H1 (cell line): ENCODE data around the gene MATN1.

Experiments
- ASH2L ChIP-seq: fragments of 200-600, 300-600 bp; sonication (generic); IDR thresholded peaks from one replicate; pipeline ENCODE4 v1.7.1; 2017; ENCODE audit warnings: low read length
- CBX5 ChIP-seq: fragments of 300-800, 300-1000 bp; sonication (generic); IDR thresholded peaks from 2 replicates; pipeline ENCODE4 v1.7.1; 2016; ENCODE audit warnings: antibody characterized with exemption, low read length, low read depth
- CBX8 ChIP-seq: fragments of 300-800, 300-1000 bp; sonication (generic); IDR thresholded peaks from 2 replicates; pipeline ENCODE4 v1.7.1; 2016; ENCODE audit warnings: low read depth, low read length, borderline replicate concordance
- CREB1 ChIP-seq: IDR thresholded peaks from 2 replicates; pipeline ENCODE4 v1.6.1; 2012; ENCODE audit warnings: inconsistent platforms
- CTCF ChIP-seq, 3 experiments: IDR thresholded peaks; 1 replicate in 2 of 3; 2 replicates in 1 of 3; pipeline versions ENCODE4 v1.5.1 to v1.6.1; 2011; ENCODE audit warnings: low read length in 3 of 3, mild to moderate bottlenecking in 3 of 3, inconsistent platforms in 2 of 3, low read depth in 1 of 3, moderate library complexity in 1 of 3; ENCODE audit not compliant: insufficient read depth in 1 of 3; ENCODE audit errors: control extremely low read depth in 1 of 3
- EP300 ChIP-seq, 2 experiments: IDR thresholded peaks; 1 replicate in 1 of 2; 2 replicates in 1 of 2; pipeline ENCODE4 v1.6.1; 2011 to 2012; ENCODE audit warnings: low read depth in 2 of 2, low read length in 2 of 2, mild to moderate bottlenecking in 2 of 2, borderline replicate concordance in 1 of 2, inconsistent platforms in 1 of 2, moderate library complexity in 1 of 2
- PHF8 ChIP-seq: fragments of 200-600 bp; sonication (generic); conservative IDR thresholded peaks from 2 replicates; pipeline ENCODE4 v1.7.1; 2012; ENCODE audit warnings: low read depth, mild to moderate bottlenecking, inconsistent platforms, low read length, moderate library complexity
- SIN3A ChIP-seq, 2 experiments: IDR thresholded peaks in 1 of 2; conservative IDR thresholded peaks in 1 of 2; 2 replicates each; pipeline ENCODE4 v1.6.1; 2011 to 2012; ENCODE audit warnings: low read length in 2 of 2, improper control_type of control experiment in 1 of 2, low read depth in 1 of 2, mild to moderate bottlenecking in 1 of 2
- SIRT6 ChIP-seq: IDR thresholded peaks from one replicate; pipeline ENCODE4 v1.7.1; 2012; ENCODE audit warnings: low read length, inconsistent platforms

- TF ChIP-seq ASH2L: no peak
- TF ChIP-seq CTCF (IDR thresholded peaks at IDR 0.05; ENCODE audit: control extremely low read depth in 1 of 3, insufficient read depth in 1 of 3, low read depth in 1 of 3, low read length in 3 of 3): no peak
- TF ChIP-seq CBX5: no peak
- TF ChIP-seq EP300 (IDR thresholded peaks at IDR 0.05; ENCODE audit: borderline replicate concordance in 1 of 2, low read depth in 2 of 2, low read length in 2 of 2): no peak
- TF ChIP-seq CREB1: no peak
- TF ChIP-seq PHF8: no peak
- no peak for TF ChIP-seq SIN3A (conservative IDR thresholded peaks at IDR 0.05 in 1 of 2, IDR thresholded peaks at IDR 0.05 in 1 of 2; ENCODE audit: low read depth in 1 of 2, low read length in 2 of 2)
- no peak for TF ChIP-seq SIRT6
- no peak for TF ChIP-seq CBX8
Measured at GRCh38 chr1:30668024-30668423, 55.4 kb downstream of the MATN1 start.
